Fibroblast of lung (primary cell): ENCODE measurements around the gene TREM1.

Experiments used
- EZH2 ChIP-seq: IDR thresholded peaks from 2 replicates; pipeline ENCODE4 v1.5.1; 2012; ENCODE audit warnings: low read length, control low read depth, mild to moderate bottlenecking; ENCODE audit errors: missing control alignments
- TF ChIP-seq, protein P1 (sequence below), 2 donors: IDR thresholded peaks in 1 of 2; conservative IDR thresholded peaks in 1 of 2; 1 replicate in 1 of 2; 2 replicates in 1 of 2; pipeline ENCODE4 v1.5.1; 2011 to 2012; ENCODE audit warnings: low read length in 2 of 2, control low read depth in 1 of 2, inconsistent platforms in 1 of 2, low read depth in 1 of 2, mild to moderate bottlenecking in 1 of 2

- TF ChIP-seq, protein P1, sequence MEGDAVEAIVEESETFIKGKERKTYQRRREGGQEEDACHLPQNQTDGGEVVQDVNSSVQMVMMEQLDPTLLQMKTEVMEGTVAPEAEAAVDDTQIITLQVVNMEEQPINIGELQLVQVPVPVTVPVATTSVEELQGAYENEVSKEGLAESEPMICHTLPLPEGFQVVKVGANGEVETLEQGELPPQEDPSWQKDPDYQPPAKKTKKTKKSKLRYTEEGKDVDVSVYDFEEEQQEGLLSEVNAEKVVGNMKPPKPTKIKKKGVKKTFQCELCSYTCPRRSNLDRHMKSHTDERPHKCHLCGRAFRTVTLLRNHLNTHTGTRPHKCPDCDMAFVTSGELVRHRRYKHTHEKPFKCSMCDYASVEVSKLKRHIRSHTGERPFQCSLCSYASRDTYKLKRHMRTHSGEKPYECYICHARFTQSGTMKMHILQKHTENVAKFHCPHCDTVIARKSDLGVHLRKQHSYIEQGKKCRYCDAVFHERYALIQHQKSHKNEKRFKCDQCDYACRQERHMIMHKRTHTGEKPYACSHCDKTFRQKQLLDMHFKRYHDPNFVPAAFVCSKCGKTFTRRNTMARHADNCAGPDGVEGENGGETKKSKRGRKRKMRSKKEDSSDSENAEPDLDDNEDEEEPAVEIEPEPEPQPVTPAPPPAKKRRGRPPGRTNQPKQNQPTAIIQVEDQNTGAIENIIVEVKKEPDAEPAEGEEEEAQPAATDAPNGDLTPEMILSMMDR (conservative IDR thresholded peaks at IDR 0.05 in 1 of 2, IDR thresholded peaks at IDR 0.05 in 1 of 2; ENCODE audit: low read depth in 1 of 2, low read length in 2 of 2), result no peak
- TF ChIP-seq EZH2, result no peak
These were observed 56.8 kb downstream of the TREM1 start for GRCh38 chr6:41229721-41230120.
